Kidney (tissue), 14 donors: ENCODE results near the gene MTERF2. TPM values are rescaled to one million over a fixed set of nuclear protein-coding genes. Genes with fewer than 3 reads are reported as not detected.

ENCODE experiments used
- DNase-seq, 5 donors: peaks; one replicate each; pipeline ENCODE4 v3.0.0-alpha.2; 2013 to 2020
- FAIRE-seq: peaks from 2 replicates; lab custom pipeline; 2012; peaks lifted over from hg19 to GRCh38; lab: Jason Lieb, UNC
- H3K27ac ChIP-seq, 2 donors: one replicate each; pipeline ENCODE4 v1.7.0; 2013; ENCODE audit warnings: low read depth in 2 of 2, low read length in 2 of 2, inconsistent platforms in 1 of 2
- H3K27me3 ChIP-seq: one replicate; pipeline ENCODE4 v1.7.1; 2013; ENCODE audit warnings: low read length, inconsistent platforms; ENCODE audit not compliant: control insufficient read depth, insufficient read depth
- H3K36me3 ChIP-seq, 3 donors: one replicate each; pipeline versions ENCODE4 v1.7.0 to v1.7.1; 2013; ENCODE audit warnings: low read length in 3 of 3, control low read depth in 1 of 3, inconsistent platforms in 1 of 3; ENCODE audit not compliant: insufficient read depth in 3 of 3, control insufficient read depth in 2 of 3
- H3K4me1 ChIP-seq, 3 donors: one replicate each; pipeline versions ENCODE4 v1.7.0 to v1.7.1; 2013; ENCODE audit warnings: low read length in 3 of 3, inconsistent platforms in 1 of 3, low read depth in 1 of 3; ENCODE audit not compliant: control insufficient read depth in 2 of 3, insufficient read depth in 2 of 3
- H3K4me3 ChIP-seq, 3 donors: one replicate each; pipeline versions ENCODE4 v1.7.0 to v1.8.1; 2013; ENCODE audit warnings: low read length in 3 of 3, control low read depth in 1 of 3, inconsistent platforms in 1 of 3
- H3K9ac ChIP-seq, 3 donors: one replicate each; pipeline versions ENCODE4 v1.7.0 to v1.7.1; 2013; ENCODE audit warnings: low read length in 3 of 3, control low read depth in 1 of 3, inconsistent platforms in 1 of 3
- H3K9me3 ChIP-seq, 3 donors: one replicate each; pipeline versions ENCODE4 v1.7.0 to v1.7.1; 2013; ENCODE audit warnings: low read length in 3 of 3, control low read depth in 1 of 3, inconsistent platforms in 1 of 3; ENCODE audit not compliant: control insufficient read depth in 2 of 3, insufficient read depth in 1 of 3
- intact Hi-C: fragments of 100-400 bp; cut with DNase I; formaldehyde crosslinking; loops from one replicate; pipeline ENCODE4 v1.11.1; 2022
- polyA plus RNA-seq: library from polyadenylated mRNA; stranded (reverse); fragments of 350-450 nt; fragmentation: Illumina TruSeq; extraction: RNeasy Lipid Tissue Mini Kit (QIAGEN cat#74804); gene quantifications from one replicate; pipeline ENCODE4 v1.2.3, GENCODE V29; 2014; ENCODE audit warnings: low read depth, low replicate concordance; ENCODE audit not compliant: insufficient read depth
- total RNA-seq: library from RNA; stranded (reverse); fragmentation: NEBNext Ultra II Directional; extraction: Animal tissue kit (Norgen Biotek cat#: 25700); gene quantifications from one replicate; pipeline ENCODE4 v1.2.1, GENCODE V29; 2021
- TF ChIP-seq, protein P1 (sequence below): IDR thresholded peaks from 3 replicates; pipeline ENCODE4 v1.5.1; 2012; ENCODE audit warnings: mild to moderate bottlenecking, moderate library complexity, borderline replicate concordance; ENCODE audit not compliant: insufficient read depth; ENCODE audit errors: extremely low read depth
- donor health status: control.
- donor health status: control.
- donor health status: control.
- donor health status: control.
- donor health status: control.
- donor health status: DM: yes; HTN: yes; CAD: no.
- donor health status: Normal renal cell carcinoma (clear cell type).

The MTERF2 gene
- total and polyA plus RNA-seq, 2 donors from 2014 or later: 15.0 to 26.2 TPM

DNA sequence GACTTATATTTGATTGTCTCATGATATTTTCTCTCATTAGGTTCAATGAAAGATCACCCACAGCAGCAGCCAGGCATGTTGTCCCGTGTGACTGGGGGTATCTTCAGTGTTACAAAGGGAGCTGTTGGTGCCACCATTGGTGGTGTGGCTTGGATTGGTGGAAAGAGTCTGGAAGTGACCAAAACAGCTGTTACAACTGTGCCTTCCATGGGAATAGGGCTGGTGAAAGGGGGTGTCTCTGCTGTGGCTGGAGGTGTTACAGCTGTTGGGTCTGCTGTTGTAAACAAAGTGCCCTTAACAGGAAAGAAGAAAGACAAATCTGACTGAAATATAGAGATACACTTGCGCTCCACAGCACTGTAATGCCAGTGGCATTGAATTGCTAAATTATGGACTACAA is 15.9 kb downstream of the MTERF2 start:
- no peak for DNase-seq
- H3K27ac ChIP-seq: no peak overlapping the region
- intact Hi-C loops: no loop called here
- H3K36me3 ChIP-seq: peaks cover 6 to 27% (median 7%) of the 10 kb centered on the region in 3 donors
- no peak overlapping the region for H3K4me3 ChIP-seq
- FAIRE-seq: no peak
- TF ChIP-seq, protein P1, sequence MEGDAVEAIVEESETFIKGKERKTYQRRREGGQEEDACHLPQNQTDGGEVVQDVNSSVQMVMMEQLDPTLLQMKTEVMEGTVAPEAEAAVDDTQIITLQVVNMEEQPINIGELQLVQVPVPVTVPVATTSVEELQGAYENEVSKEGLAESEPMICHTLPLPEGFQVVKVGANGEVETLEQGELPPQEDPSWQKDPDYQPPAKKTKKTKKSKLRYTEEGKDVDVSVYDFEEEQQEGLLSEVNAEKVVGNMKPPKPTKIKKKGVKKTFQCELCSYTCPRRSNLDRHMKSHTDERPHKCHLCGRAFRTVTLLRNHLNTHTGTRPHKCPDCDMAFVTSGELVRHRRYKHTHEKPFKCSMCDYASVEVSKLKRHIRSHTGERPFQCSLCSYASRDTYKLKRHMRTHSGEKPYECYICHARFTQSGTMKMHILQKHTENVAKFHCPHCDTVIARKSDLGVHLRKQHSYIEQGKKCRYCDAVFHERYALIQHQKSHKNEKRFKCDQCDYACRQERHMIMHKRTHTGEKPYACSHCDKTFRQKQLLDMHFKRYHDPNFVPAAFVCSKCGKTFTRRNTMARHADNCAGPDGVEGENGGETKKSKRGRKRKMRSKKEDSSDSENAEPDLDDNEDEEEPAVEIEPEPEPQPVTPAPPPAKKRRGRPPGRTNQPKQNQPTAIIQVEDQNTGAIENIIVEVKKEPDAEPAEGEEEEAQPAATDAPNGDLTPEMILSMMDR: no peak
- H3K4me1 ChIP-seq: peaks cover 0 to 27% (median 8%) of the 10 kb centered on the region in 3 donors
- H3K27me3 ChIP-seq: no peaks in the 10 kb centered on the region
- no peak overlapping the region for H3K9ac ChIP-seq
- H3K9me3 ChIP-seq: no peaks in the 10 kb centered on the region

DNA sequence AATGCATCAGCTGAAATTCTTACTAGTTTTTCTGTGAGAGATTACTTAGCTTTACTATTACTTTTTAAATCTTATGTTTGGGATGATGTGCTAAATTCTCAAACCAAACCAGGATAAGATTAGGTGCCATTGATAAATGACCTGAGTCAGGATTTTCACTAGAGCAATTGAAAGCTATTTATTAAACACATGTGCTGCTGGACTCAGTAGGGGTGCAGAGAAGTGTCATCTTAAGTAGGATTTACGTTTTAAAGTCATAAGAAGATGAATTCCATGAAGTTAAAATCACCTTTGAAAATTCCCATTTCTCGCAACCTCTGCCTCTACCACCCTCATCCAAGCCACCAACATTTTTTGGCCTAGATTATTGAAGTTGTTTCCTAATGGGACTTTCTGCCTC is 22.4 kb downstream of the MTERF2 start:
- FAIRE-seq (no peak), DNase-seq (no peak)
- Histone ChIP-seq H3K27me3 (no peaks in the 10 kb centered on the region), H3K4me1 (no peaks in the 10 kb centered on the region), H3K27ac (no peak overlapping the region), H3K4me3 (no peak overlapping the region), H3K9me3 (no peaks in the 10 kb centered on the region), H3K36me3 (peaks cover 3 to 12% (median 3%) of the 10 kb centered on the region in 3 donors), H3K9ac (no peak overlapping the region)
- TF ChIP-seq, protein P1: no peak
- intact Hi-C loops: no loop called here

DNA sequence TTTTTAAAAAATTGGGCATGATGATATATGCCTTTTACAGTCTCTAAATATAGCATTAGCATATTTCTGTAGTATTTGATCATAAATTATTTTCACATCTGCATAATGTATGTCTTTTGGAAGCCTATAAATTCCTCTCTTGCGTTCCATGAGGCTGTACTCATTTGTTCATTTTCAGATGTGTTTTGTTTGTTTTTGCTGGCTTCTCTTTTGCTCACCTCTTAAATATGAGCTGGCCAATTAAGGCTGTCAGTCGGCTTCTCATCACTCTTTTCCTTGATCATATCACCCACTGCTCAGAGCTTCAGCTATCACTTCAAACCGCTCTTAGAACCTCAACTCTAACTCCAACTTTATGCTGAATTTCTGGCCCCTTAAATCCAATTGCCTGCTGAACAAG is 24.7 kb downstream of the MTERF2 start:
- FAIRE-seq: no peak
- TF ChIP-seq, protein P1: no peak

DNA sequence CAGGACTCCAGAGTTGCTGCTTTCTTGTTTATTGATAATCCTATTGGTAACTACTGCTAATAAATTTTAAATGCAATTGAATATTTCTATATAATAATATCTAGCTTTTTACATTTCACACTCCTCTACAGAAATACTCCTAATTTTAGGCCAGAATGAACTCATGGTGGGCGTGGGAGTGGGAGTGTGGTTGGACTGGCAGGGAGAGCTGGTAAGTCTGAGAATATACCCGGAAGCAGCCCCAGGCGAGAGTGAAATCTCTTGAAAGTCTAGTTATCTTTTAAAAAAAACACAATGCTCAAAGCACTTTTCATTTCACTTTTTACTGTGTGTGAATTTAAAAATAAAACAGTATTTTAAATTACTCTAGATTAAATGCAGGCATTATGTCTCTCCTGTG is 26.5 kb downstream of the MTERF2 start:
- H3K27ac ChIP-seq: no peak overlapping the region
- peaks cover 0 to 4% (median 0%) of the 10 kb centered on the region in 3 donors for H3K4me1 ChIP-seq
- TF ChIP-seq, protein P1: no peak
- H3K9ac ChIP-seq: no peak overlapping the region
- no peaks in the 10 kb centered on the region for H3K9me3 ChIP-seq
- FAIRE-seq: no peak
- H3K27me3 ChIP-seq: no peaks in the 10 kb centered on the region
- no peaks in the 10 kb centered on the region for H3K36me3 ChIP-seq
- intact Hi-C loops: no loop called here
- no peak overlapping the region for H3K4me3 ChIP-seq
- no peak for DNase-seq

More for the DNA sequence above, 24.7 kb downstream of the MTERF2 start:
- no peak overlapping the region for H3K9ac ChIP-seq
- H3K27ac ChIP-seq: no peak overlapping the region
- intact Hi-C loops: no loop called here
- peaks cover 0 to 1% (median 0%) of the 10 kb centered on the region in 3 donors for H3K36me3 ChIP-seq
- DNase-seq: no peak
- H3K27me3 ChIP-seq: no peaks in the 10 kb centered on the region
- no peaks in the 10 kb centered on the region for H3K9me3 ChIP-seq
- peaks cover 0 to 4% (median 0%) of the 10 kb centered on the region in 3 donors for H3K4me1 ChIP-seq
- no peak overlapping the region for H3K4me3 ChIP-seq
